BJ (cell line): Measurements from ENCODE around the gene CEP170B. TPM values are rescaled to one million over a fixed set of nuclear protein-coding genes. Genes with fewer than 3 reads are reported as not detected.

Experiments
- CTCF ChIA-PET: fragments of 350-600 bp; formaldehyde crosslinking; extraction: SDS; loops from one replicate; lab custom pipeline; 2021; ENCODE audit warnings: antibody characterized with exemption, inconsistent platforms; lab: Yijun Ruan, JAX
- POLR2A ChIA-PET: fragments of 300-600 bp; sonication (Branson Sonifier 250); formaldehyde crosslinking; extraction: SDS; loops from one replicate; lab custom pipeline; 2021; ENCODE audit warnings: antibody characterized with exemption; lab: Charles Lee
- DNase-seq: peaks from one replicate; pipeline ENCODE4 v3.0.0-alpha.2; 2011; ENCODE audit warnings: low read depth
- H3K27me3 ChIP-seq: 2 replicates; pipeline ENCODE4 v1.6.0; 2011; ENCODE audit warnings: low read length; ENCODE audit not compliant: control insufficient read depth, insufficient read depth
- H3K36me3 ChIP-seq: 2 replicates; pipeline ENCODE4 v1.5.1; 2011; ENCODE audit warnings: low read length; ENCODE audit not compliant: control insufficient read depth, insufficient read depth
- H3K4me3 ChIP-seq: 2 replicates; pipeline ENCODE4 v1.5.1; 2011; ENCODE audit warnings: low read depth, mild to moderate bottlenecking, control low read depth, low read length
- CTCF ChIP-seq: IDR thresholded peaks from 2 replicates; pipeline ENCODE4 v1.5.1; 2011; ENCODE audit warnings: low read depth, mild to moderate bottlenecking, control low read depth, inconsistent platforms, low read length, moderate library complexity; ENCODE audit not compliant: insufficient read depth
- polyA plus RNA-seq: library from polyadenylated mRNA; depleted of rRNA; stranded (reverse); fragments of >200 nt; gene quantifications from 2 replicates; pipeline ENCODE4 v1.2.3, GENCODE V29; 2011

The CEP170B gene
- polyA plus RNA-seq, 1 experiment = 8.0 TPM

GRCh38 chr14:104935955-104936354 is 70.9 kb downstream of the CEP170B start:
- Histone ChIP-seq H3K27me3 (peaks cover 3% of the 10 kb centered on the region; the same call in 1 of the 2 replicates), H3K36me3 (no peaks in the 10 kb centered on the region), H3K4me3 (no peak overlapping the region)
- ChIA-PET POLR2A (no interaction called here), CTCF (interaction anchor here (1.6 to 6.2 kb wide), 3 partner anchors 10 to 38 kb away, joined by 4 to 42 read pairs (median 12); no protein-coding TSS in a partner anchor)
- no peak for TF ChIP-seq CTCF
- DNase-seq = no peak

- ChIA-PET CTCF (interaction anchor here (0.8 to 6.2 kb wide), 4 partner anchors 9 to 109 kb away, joined by 3 to 42 read pairs (median 8); no protein-coding TSS in a partner anchor), POLR2A (interaction anchor here (0.7 kb wide), 1 partner anchor 20 kb away, joined by 4 read pairs; no protein-coding TSS in a partner anchor)
- TF ChIP-seq CTCF = no peak
- no peaks in the 10 kb centered on the region for H3K36me3 ChIP-seq
- peaks cover 3% of the 10 kb centered on the region; the same call in 1 of the 2 replicates for H3K27me3 ChIP-seq
- no peak for DNase-seq
- H3K4me3 ChIP-seq = no peak overlapping the region
These were observed 71.5 kb downstream of the CEP170B start for GRCh38 chr14:104936361-104937155.

- ChIA-PET CTCF (interaction anchor here (0.8 to 6.2 kb wide), 3 partner anchors 14 to 109 kb away, joined by 3 to 42 read pairs (median 3); no protein-coding TSS in a partner anchor), POLR2A (interaction anchor here (0.7 kb wide), 1 partner anchor 21 kb away, joined by 4 read pairs; no protein-coding TSS in a partner anchor)
These were observed 72.1 kb downstream of the CEP170B start for GRCh38 chr14:104937161-104937560.

GRCh38 chr14:104937694-104938365 is 72.8 kb downstream of the CEP170B start:
- CTCF ChIA-PET = interaction anchor here (1.2 to 6.2 kb wide), 4 partner anchors 14 to 126 kb away, joined by 3 to 42 read pairs (median 4); no protein-coding TSS in a partner anchor
- no peak overlapping the region for H3K4me3 ChIP-seq
- POLR2A ChIA-PET = interaction anchor here (0.7 kb wide), 1 partner anchor 22 kb away, joined by 4 read pairs; no protein-coding TSS in a partner anchor
- peaks cover 3% of the 10 kb centered on the region; the same call in 1 of the 2 replicates for H3K27me3 ChIP-seq
- no peak for TF ChIP-seq CTCF
- no peak for DNase-seq
- H3K36me3 ChIP-seq = peaks cover 2% of the 10 kb centered on the region; the same call in 1 of the 2 replicates

More at GRCh38 chr14:104937161-104937560, 72.1 kb downstream of the CEP170B start:
- H3K4me3 ChIP-seq = no peak overlapping the region
- peaks cover 2% of the 10 kb centered on the region; the same call in 1 of the 2 replicates for H3K36me3 ChIP-seq
- DNase-seq = no peak
- peaks cover 3% of the 10 kb centered on the region; the same call in 1 of the 2 replicates for H3K27me3 ChIP-seq
- TF ChIP-seq CTCF = no peak
